SU-DHL-6 (cell line): ENCODE measurements around the gene CDC42BPG.

Experiments used
- CTCF ChIP-seq: fragments of 200-600 bp; sonication (generic); IDR thresholded peaks from one replicate; pipeline ENCODE4 v1.5.1; 2017; ENCODE audit warnings: antibody characterized with exemption, mild to moderate bottlenecking, low read length, moderate library complexity; ENCODE audit not compliant: insufficient read depth, poor library complexity, severe bottlenecking
- EZH2phosphoT487 ChIP-seq: fragments of 200-600 bp; sonication (generic), shearing (Covaris generic); conservative IDR thresholded peaks from 2 replicates; pipeline ENCODE4 v1.6.1; 2018; ENCODE audit warnings: mild to moderate bottlenecking, antibody characterized with exemption, low read length, moderate library complexity, mixed read lengths

- TF ChIP-seq CTCF (no peak), EZH2phosphoT487 (no peak)
These were observed 10.4 kb upstream of the CDC42BPG start for GRCh38 chr11:64854534-64855502.
